Astrocyte (in vitro differentiated cells and primary cell): ENCODE results near the gene SLC4A8. TPM values are rescaled to one million over a fixed set of nuclear protein-coding genes. Genes with fewer than 3 reads are reported as not detected.

ENCODE experiments used
- DNase-seq: peaks from one replicate; pipeline ENCODE4 v3.0.0-alpha.2; 2010; ENCODE audit warnings: low read depth
- FAIRE-seq: peaks from 2 replicates; lab custom pipeline; 2011; peaks lifted over from hg19 to GRCh38; lab: Jason Lieb, UNC
- H2AFZ ChIP-seq: 2 replicates; pipeline ENCODE4 v1.6.0; 2012; ENCODE audit warnings: low read depth, low read length, inconsistent platforms
- H3K27ac ChIP-seq: 2 replicates; pipeline ENCODE4 v1.5.1; 2011; ENCODE audit warnings: low read depth, low read length, inconsistent platforms
- H3K27me3 ChIP-seq: 2 replicates; pipeline ENCODE4 v1.6.0; 2011; ENCODE audit warnings: low read length, inconsistent platforms; ENCODE audit not compliant: insufficient read depth
- H3K36me3 ChIP-seq: 2 replicates; pipeline ENCODE4 v1.5.1; 2011; ENCODE audit warnings: low read length, inconsistent platforms; ENCODE audit not compliant: insufficient read depth
- H3K4me1 ChIP-seq: 2 replicates; pipeline ENCODE4 v1.5.1; 2011; ENCODE audit warnings: low read length, inconsistent platforms; ENCODE audit not compliant: insufficient read depth
- H3K4me2 ChIP-seq: 2 replicates; pipeline ENCODE4 v1.6.0; 2012; ENCODE audit warnings: low read length, inconsistent platforms
- H3K4me3 ChIP-seq: 2 replicates; pipeline ENCODE4 v1.5.1; 2011; ENCODE audit warnings: low read depth, mild to moderate bottlenecking, low read length, inconsistent platforms; ENCODE audit not compliant: insufficient read depth
- H3K79me2 ChIP-seq: 2 replicates; pipeline ENCODE4 v1.6.0; 2012; ENCODE audit warnings: mild to moderate bottlenecking, low read length, inconsistent platforms; ENCODE audit not compliant: insufficient read depth
- H3K9ac ChIP-seq: 2 replicates; pipeline ENCODE4 v1.6.0; 2012; ENCODE audit warnings: mild to moderate bottlenecking, low read length, inconsistent platforms
- H3K9me3 ChIP-seq: 2 replicates; pipeline ENCODE4 v1.5.1; 2012; ENCODE audit warnings: low read depth, mild to moderate bottlenecking, low read length, inconsistent platforms; ENCODE audit not compliant: insufficient read depth
- H4K20me1 ChIP-seq: 2 replicates; pipeline ENCODE4 v1.6.0; 2012; ENCODE audit warnings: low read length, inconsistent platforms; ENCODE audit not compliant: insufficient read depth
- H3K27ac Mint-ChIP-seq: one replicate; pipeline ENCODE4 v1.8.0; 2021; ENCODE audit warnings: mild to moderate bottlenecking, mixed read lengths; ENCODE audit not compliant: unreplicated experiment
- H3K27me3 Mint-ChIP-seq: one replicate; pipeline ENCODE4 v1.8.0; 2021; ENCODE audit warnings: low read depth, mixed read lengths; ENCODE audit not compliant: unreplicated experiment
- H3K36me3 Mint-ChIP-seq: one replicate; pipeline ENCODE4 v1.8.0; 2021; ENCODE audit warnings: low read depth, mixed read lengths; ENCODE audit not compliant: unreplicated experiment
- H3K4me1 Mint-ChIP-seq: one replicate; pipeline ENCODE4 v1.8.0; 2021; ENCODE audit warnings: low read depth, mixed read lengths; ENCODE audit not compliant: unreplicated experiment
- H3K4me3 Mint-ChIP-seq: one replicate; pipeline ENCODE4 v1.8.0; 2021; ENCODE audit warnings: mild to moderate bottlenecking, moderate library complexity, mixed read lengths; ENCODE audit not compliant: unreplicated experiment
- H3K9me3 Mint-ChIP-seq: one replicate; pipeline ENCODE4 v1.8.0; 2021; ENCODE audit warnings: mild to moderate bottlenecking, mixed read lengths; ENCODE audit not compliant: unreplicated experiment
- EZH2 ChIP-seq: IDR thresholded peaks from 2 replicates; pipeline ENCODE4 v1.6.1; 2012; ENCODE audit warnings: mild to moderate bottlenecking, low read length, inconsistent platforms; ENCODE audit not compliant: insufficient read depth
- total RNA-seq: library from RNA; stranded (reverse); gene quantifications from 2 replicates; pipeline ENCODE4 v1.2.1, GENCODE V29; 2021
- TF ChIP-seq, protein P1 (sequence below): IDR thresholded peaks from 2 replicates; pipeline ENCODE4 v1.5.1; 2011; ENCODE audit warnings: low read depth, mild to moderate bottlenecking, inconsistent platforms, low read length, moderate library complexity; ENCODE audit not compliant: insufficient read depth

SLC4A8 gene
- total RNA-seq, 1 donor from 2014 or later = 5.1 TPM

GRCh38 chr12:51531284-51531977, 106.8 kb downstream of the SLC4A8 start:
- H3K9me3 ChIP-seq = no peaks in the 10 kb centered on the region
- Mint-ChIP-seq H3K27me3 (peaks cover 25% of the 10 kb centered on the region), H3K9me3 (no peaks in the 10 kb centered on the region), H3K4me1 (no peaks in the 10 kb centered on the region), H3K4me3 (no peak overlapping the region), H3K27ac (no peak overlapping the region), H3K36me3 (no peaks in the 10 kb centered on the region)
- DNase-seq (no peak), FAIRE-seq (no peak)
- TF ChIP-seq EZH2 = no peak
- TF ChIP-seq, protein P1, sequence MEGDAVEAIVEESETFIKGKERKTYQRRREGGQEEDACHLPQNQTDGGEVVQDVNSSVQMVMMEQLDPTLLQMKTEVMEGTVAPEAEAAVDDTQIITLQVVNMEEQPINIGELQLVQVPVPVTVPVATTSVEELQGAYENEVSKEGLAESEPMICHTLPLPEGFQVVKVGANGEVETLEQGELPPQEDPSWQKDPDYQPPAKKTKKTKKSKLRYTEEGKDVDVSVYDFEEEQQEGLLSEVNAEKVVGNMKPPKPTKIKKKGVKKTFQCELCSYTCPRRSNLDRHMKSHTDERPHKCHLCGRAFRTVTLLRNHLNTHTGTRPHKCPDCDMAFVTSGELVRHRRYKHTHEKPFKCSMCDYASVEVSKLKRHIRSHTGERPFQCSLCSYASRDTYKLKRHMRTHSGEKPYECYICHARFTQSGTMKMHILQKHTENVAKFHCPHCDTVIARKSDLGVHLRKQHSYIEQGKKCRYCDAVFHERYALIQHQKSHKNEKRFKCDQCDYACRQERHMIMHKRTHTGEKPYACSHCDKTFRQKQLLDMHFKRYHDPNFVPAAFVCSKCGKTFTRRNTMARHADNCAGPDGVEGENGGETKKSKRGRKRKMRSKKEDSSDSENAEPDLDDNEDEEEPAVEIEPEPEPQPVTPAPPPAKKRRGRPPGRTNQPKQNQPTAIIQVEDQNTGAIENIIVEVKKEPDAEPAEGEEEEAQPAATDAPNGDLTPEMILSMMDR = no peak
- no peak overlapping the region for H3K9ac ChIP-seq
- H3K4me2 ChIP-seq = peak overlapping the region; percentile 44
- H3K27ac ChIP-seq = no peak overlapping the region
- H4K20me1 ChIP-seq = no peaks in the 10 kb centered on the region
- peaks cover 2% of the 10 kb centered on the region for H3K27me3 ChIP-seq
- peak overlapping the region; percentile 44 for H2AFZ ChIP-seq
- H3K79me2 ChIP-seq = no peaks in the 10 kb centered on the region
- H3K4me3 ChIP-seq = no peak overlapping the region
- H3K4me1 ChIP-seq = peaks cover 3% of the 10 kb centered on the region
- H3K36me3 ChIP-seq = no peaks in the 10 kb centered on the region

- Mint-ChIP-seq H3K4me1 (no peaks in the 10 kb centered on the region), H3K27ac (no peak overlapping the region), H3K4me3 (no peak overlapping the region), H3K27me3 (peaks cover 25% of the 10 kb centered on the region), H3K36me3 (no peaks in the 10 kb centered on the region), H3K9me3 (no peaks in the 10 kb centered on the region)
- DNase-seq (peak; percentile 41), FAIRE-seq (no peak)
- Histone ChIP-seq H2AFZ (peak overlapping the region; percentile 57), H3K4me1 (peaks cover 3% of the 10 kb centered on the region), H3K4me3 (no peak overlapping the region), H3K27ac (no peak overlapping the region), H4K20me1 (no peaks in the 10 kb centered on the region), H3K36me3 (no peaks in the 10 kb centered on the region), H3K27me3 (peaks cover 4% of the 10 kb centered on the region), H3K79me2 (no peaks in the 10 kb centered on the region), H3K9ac (no peak overlapping the region), H3K4me2 (peak overlapping the region; percentile 44), H3K9me3 (no peaks in the 10 kb centered on the region)
- TF ChIP-seq, protein P1 = peak; percentile 87
- no peak for TF ChIP-seq EZH2
Measured at GRCh38 chr12:51531978-51532497, 107.4 kb downstream of the SLC4A8 start.

DNA sequence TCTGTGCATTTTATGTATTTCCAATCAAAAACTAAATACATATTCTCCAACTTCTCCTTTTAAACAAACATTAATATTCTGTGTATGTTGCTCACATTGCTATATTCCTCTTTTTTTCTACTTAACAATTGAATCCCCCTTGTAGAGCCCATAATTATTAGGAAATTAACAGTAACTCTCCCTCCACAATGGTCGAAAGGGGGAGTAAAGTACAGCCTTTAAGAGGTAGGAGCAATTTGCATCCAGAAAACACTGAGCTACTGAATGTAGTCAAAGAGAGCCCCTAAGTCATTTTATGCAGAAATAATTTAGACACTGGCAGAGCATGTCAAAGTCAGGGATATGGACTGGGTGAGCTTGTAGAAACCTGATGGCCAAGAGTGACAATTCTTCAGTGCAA, 109.2 kb downstream of the SLC4A8 start:
- DNase-seq (no peak), FAIRE-seq (no peak)
- Histone ChIP-seq H3K4me3 (no peak overlapping the region), H3K36me3 (no peaks in the 10 kb centered on the region), H3K9ac (no peak overlapping the region), H3K79me2 (no peaks in the 10 kb centered on the region), H3K4me2 (no peak overlapping the region), H3K27me3 (peaks cover 4% of the 10 kb centered on the region), H2AFZ (no peak overlapping the region), H3K4me1 (peaks cover 3% of the 10 kb centered on the region), H3K27ac (no peak overlapping the region), H4K20me1 (no peaks in the 10 kb centered on the region), H3K9me3 (no peaks in the 10 kb centered on the region)
- H3K4me1 Mint-ChIP-seq = no peaks in the 10 kb centered on the region
- H3K27me3 Mint-ChIP-seq = peaks cover 26% of the 10 kb centered on the region
- H3K36me3 Mint-ChIP-seq = no peaks in the 10 kb centered on the region
- H3K27ac Mint-ChIP-seq = no peak overlapping the region
- no peaks in the 10 kb centered on the region for H3K9me3 Mint-ChIP-seq
- no peak overlapping the region for H3K4me3 Mint-ChIP-seq
- no peak for TF ChIP-seq EZH2
- TF ChIP-seq, protein P1 = no peak
